Vagina (tissue), 2 donors: ENCODE measurements around the gene ACAD10. TPM values are rescaled to one million over a fixed set of nuclear protein-coding genes. Genes with fewer than 3 reads are reported as not detected.

Experiments used
- DNase-seq, 2 donors: peaks; one replicate each; pipeline ENCODE4 v3.0.0-alpha.2; 2017; ENCODE audit errors: extremely low spot score in 2 of 2
- H3K27ac ChIP-seq: fragments of 200-600 bp; sonication (generic); one replicate; pipeline ENCODE4 v1.5.1; 2019
- H3K27me3 ChIP-seq: fragments of 200-600 bp; sonication (generic); one replicate; pipeline ENCODE4 v1.5.1; 2019
- H3K36me3 ChIP-seq, 2 donors: fragments of 200-600 bp; sonication (generic); one replicate each; pipeline ENCODE4 v1.5.1; 2017 to 2019
- H3K4me1 ChIP-seq: fragments of 200-600 bp; sonication (generic); one replicate; pipeline ENCODE4 v1.5.1; 2019
- H3K4me3 ChIP-seq, 2 donors: fragments of 200-600 bp; sonication (generic); 1 replicate in 1 of 2; 2 replicates in 1 of 2; pipeline ENCODE4 v1.5.1; 2016 to 2019
- H3K9me3 ChIP-seq: fragments of 200-600 bp; sonication (generic); one replicate; pipeline ENCODE4 v1.5.1; 2019
- POLR2A ChIP-seq, 2 donors: fragments of 450-650 bp; IDR thresholded peaks; one replicate each; pipeline ENCODE4 v1.6.1; 2017; ENCODE audit warnings: antibody characterized with exemption in 2 of 2, mild to moderate bottlenecking in 2 of 2, moderate library complexity in 2 of 2
- POLR2AphosphoS5 ChIP-seq, 2 donors: sonication (generic); formaldehyde crosslinking; IDR thresholded peaks; one replicate each; pipeline ENCODE4 v1.9.0; 2017; ENCODE audit warnings: antibody characterized with exemption in 2 of 2, mild to moderate bottlenecking in 2 of 2, low read depth in 1 of 2; ENCODE audit not compliant: insufficient read depth in 1 of 2
- intact Hi-C: fragments of 100-400 bp; cut with DNase I; formaldehyde crosslinking; loops from one replicate; pipeline ENCODE4 v1.15.1; 2023
- total RNA-seq: library from RNA; depleted of rRNA; stranded (reverse); fragments of >200 nt; gene quantifications from one replicate; pipeline ENCODE4 v1.2.3, GENCODE V29; 2016
- TF ChIP-seq, protein P1 (sequence below), 3 experiments: fragments of 450-650 bp in 2 of 3; fragments of 200-600 bp in 1 of 3; sonication (generic) in 1 of 3; IDR thresholded peaks; one replicate each; pipeline ENCODE4 v1.5.1; 2017 to 2019; ENCODE audit warnings: antibody characterized with exemption in 3 of 3, mild to moderate bottlenecking in 2 of 3, moderate library complexity in 2 of 3

Gene ACAD10
- total RNA-seq, 1 donor from 2014 or later, result 26.5 TPM

DNA sequence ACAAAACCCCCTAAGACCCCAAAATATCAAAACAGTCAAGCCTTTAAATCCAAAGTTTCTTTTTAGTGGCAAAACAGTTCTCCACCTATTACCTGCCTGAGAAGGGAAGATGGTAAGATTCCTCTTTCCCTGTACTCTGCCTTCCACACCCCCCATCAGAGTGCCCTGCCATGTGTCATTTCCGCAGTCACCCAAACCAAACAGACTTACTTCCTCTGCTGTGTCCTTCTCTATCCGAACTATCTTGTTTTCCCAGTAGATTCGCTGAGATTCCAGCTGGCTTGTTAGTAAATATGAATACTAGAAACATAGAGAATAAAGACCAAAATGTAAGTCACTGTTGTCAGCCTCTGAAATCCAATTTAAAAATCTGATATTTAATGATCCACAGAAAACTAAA lies 30.5 kb upstream of the ACAD10 start:
- H3K27me3 ChIP-seq, result no peaks in the 10 kb centered on the region
- intact Hi-C loops, result no loop called here
- H3K9me3 ChIP-seq, result no peaks in the 10 kb centered on the region
- TF ChIP-seq, protein P1, sequence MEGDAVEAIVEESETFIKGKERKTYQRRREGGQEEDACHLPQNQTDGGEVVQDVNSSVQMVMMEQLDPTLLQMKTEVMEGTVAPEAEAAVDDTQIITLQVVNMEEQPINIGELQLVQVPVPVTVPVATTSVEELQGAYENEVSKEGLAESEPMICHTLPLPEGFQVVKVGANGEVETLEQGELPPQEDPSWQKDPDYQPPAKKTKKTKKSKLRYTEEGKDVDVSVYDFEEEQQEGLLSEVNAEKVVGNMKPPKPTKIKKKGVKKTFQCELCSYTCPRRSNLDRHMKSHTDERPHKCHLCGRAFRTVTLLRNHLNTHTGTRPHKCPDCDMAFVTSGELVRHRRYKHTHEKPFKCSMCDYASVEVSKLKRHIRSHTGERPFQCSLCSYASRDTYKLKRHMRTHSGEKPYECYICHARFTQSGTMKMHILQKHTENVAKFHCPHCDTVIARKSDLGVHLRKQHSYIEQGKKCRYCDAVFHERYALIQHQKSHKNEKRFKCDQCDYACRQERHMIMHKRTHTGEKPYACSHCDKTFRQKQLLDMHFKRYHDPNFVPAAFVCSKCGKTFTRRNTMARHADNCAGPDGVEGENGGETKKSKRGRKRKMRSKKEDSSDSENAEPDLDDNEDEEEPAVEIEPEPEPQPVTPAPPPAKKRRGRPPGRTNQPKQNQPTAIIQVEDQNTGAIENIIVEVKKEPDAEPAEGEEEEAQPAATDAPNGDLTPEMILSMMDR (IDR thresholded peaks at IDR 0.05), result no peak
- TF ChIP-seq POLR2AphosphoS5 (IDR thresholded peaks at IDR 0.05; ENCODE audit: insufficient read depth in 1 of 2, low read depth in 1 of 2), result no peak
- TF ChIP-seq POLR2A (IDR thresholded peaks at IDR 0.05), result no peak
- no peak overlapping the region for H3K4me3 ChIP-seq
- peaks cover 3 to 79% of the 10 kb centered on the region in 2 donors for H3K36me3 ChIP-seq
- no peaks in the 10 kb centered on the region for H3K4me1 ChIP-seq
- no peak overlapping the region for H3K27ac ChIP-seq
- DNase-seq, result no peak

DNA sequence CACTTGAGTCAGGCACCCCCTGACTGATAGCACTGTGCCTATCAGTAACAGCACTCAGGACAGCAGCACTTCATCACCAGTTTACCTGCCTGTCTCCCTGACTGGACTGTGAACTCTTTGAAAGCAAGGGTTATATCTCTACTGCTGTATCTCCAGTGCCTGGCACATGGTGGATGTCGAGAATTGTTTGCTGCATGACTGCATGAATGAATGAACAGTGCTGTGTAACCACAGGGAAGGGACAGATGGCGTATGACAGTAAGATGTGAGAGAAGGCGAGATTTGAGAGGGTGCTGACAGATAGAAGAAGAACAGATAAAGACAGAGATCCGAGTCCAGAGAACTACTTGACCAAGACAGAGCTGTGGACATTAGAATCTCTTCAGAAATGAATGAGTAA lies 29.8 kb upstream of the ACAD10 start:
- no peak overlapping the region for H3K4me3 ChIP-seq
- no peaks in the 10 kb centered on the region for H3K4me1 ChIP-seq
- H3K9me3 ChIP-seq, result no peaks in the 10 kb centered on the region
- no peaks in the 10 kb centered on the region for H3K27me3 ChIP-seq
- DNase-seq, result no peak
- TF ChIP-seq POLR2A (IDR thresholded peaks at IDR 0.05) (no peak), POLR2AphosphoS5 (IDR thresholded peaks at IDR 0.05; ENCODE audit: insufficient read depth in 1 of 2, low read depth in 1 of 2) (no peak)
- TF ChIP-seq, protein P1 (IDR thresholded peaks at IDR 0.05), result no peak
- intact Hi-C loops, result no loop called here
- no peak overlapping the region for H3K27ac ChIP-seq
- H3K36me3 ChIP-seq, result peaks cover 3 to 80% of the 10 kb centered on the region in 2 donors

DNA sequence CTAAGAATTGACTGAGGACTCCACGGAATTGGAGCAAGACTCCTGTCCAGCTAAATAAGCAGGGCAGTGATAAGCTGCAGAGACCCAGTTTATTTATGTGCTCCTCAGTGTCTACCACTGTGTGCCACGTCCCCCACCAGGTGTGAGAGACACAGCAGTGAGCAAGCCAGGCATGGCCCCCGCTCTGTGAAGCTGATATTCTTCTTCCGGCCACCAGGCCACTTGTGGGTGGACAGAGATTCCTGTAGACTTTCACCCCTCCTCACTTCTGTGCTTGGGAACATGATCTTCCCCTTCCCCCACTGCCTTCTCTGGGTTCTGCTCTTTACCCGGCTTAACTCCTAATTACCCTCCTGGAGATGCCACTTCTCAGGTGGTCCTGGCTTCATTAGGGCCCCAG lies 21.4 kb upstream of the ACAD10 start:
- H3K27ac ChIP-seq, result no peak overlapping the region
- H3K36me3 ChIP-seq, result peaks cover 0 to 53% of the 10 kb centered on the region in 2 donors
- no peak for TF ChIP-seq POLR2AphosphoS5 (IDR thresholded peaks at IDR 0.05; ENCODE audit: insufficient read depth in 1 of 2, low read depth in 1 of 2)
- TF ChIP-seq, protein P1 (IDR thresholded peaks at IDR 0.05), result no peak
- no peak for TF ChIP-seq POLR2A (IDR thresholded peaks at IDR 0.05)
- H3K4me1 ChIP-seq, result no peaks in the 10 kb centered on the region
- no peak for DNase-seq
- H3K4me3 ChIP-seq, result no peak overlapping the region
- H3K27me3 ChIP-seq, result no peaks in the 10 kb centered on the region
- H3K9me3 ChIP-seq, result no peaks in the 10 kb centered on the region
- intact Hi-C loops, result no loop called here

DNA sequence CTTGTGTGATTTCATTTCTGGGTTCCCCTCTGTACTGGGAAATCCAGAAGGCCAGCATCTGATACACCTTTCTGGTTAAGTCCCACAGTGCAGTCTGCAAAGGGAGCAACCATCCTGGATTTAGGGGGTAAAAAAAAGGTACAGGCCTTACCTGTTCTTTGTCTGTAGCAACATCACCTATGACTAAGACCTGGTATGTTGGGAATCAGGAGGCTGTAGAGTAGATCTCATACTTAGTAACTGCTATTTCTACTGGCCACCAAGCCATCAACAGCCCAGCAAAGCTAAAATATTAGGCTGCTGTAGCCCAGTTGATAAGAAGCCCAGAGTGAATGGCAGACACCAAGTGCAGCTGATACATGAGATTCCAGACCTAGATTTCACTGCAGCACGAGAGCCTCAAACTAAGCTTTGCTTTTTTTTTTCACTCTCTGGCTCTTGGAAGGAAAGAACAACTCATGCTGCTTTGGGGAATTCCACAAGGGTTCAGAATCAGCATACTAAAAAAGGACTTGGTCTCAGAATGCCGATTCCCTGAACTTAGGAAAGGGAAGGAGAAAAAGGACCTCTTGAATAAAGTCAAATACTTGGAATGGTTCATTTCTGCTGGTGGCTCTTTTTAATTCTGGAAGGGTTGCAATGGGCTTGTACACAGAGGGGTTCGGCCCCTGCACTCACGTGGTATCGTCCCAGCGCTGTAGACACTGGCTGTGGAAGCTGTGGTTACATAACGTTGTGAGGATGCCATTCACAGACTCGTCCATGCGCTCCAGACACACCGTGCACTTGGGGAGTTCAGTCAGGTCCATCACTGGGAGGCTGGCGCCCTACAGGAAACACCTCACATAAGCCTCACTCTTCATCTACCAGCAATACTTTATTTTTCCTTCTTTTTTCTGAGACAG lies 20.6 kb upstream of the ACAD10 start:
- H3K9me3 ChIP-seq, result no peaks in the 10 kb centered on the region
- H3K4me3 ChIP-seq, result no peak overlapping the region
- H3K27me3 ChIP-seq, result no peaks in the 10 kb centered on the region
- intact Hi-C loops, result no loop called here
- no peak for DNase-seq
- no peak for TF ChIP-seq POLR2AphosphoS5 (IDR thresholded peaks at IDR 0.05; ENCODE audit: insufficient read depth in 1 of 2, low read depth in 1 of 2)
- TF ChIP-seq POLR2A (IDR thresholded peaks at IDR 0.05), result no peak
- TF ChIP-seq, protein P1 (IDR thresholded peaks at IDR 0.05), result no peak
- H3K27ac ChIP-seq, result no peak overlapping the region
- peaks cover 0 to 48% of the 10 kb centered on the region in 2 donors for H3K36me3 ChIP-seq
- no peaks in the 10 kb centered on the region for H3K4me1 ChIP-seq

DNA sequence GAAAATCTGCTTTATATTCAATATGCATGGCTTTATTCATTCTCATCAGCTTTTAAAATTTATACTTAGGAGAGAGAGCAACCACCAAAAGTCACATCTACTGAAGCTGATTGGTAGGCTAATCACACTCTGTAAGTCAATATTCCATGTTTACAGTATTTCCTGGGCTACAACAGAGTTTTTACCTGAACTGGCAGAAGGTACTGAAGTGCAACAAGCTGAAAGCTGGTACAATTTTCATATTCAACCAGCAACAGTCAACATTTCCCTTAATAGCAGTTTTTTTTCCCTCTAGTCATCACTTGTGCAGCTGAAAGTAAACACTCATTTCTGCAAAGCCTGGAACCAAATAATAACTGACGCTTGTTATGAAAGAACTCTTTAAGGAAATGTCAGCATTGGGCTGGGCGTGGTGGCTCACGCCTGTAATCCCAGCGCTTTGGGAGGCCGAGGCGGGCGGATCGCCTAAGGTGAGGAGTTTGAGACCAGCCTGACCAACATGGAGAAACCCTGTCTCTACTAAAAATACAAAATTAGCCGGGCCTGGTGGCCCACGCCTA lies 13.0 kb upstream of the ACAD10 start:
- DNase-seq, result no peak
- Histone ChIP-seq H3K4me3 (no peak overlapping the region), H3K27me3 (no peaks in the 10 kb centered on the region), H3K27ac (no peak overlapping the region), H3K9me3 (no peaks in the 10 kb centered on the region), H3K36me3 (peaks cover 0 to 68% of the 10 kb centered on the region in 2 donors), H3K4me1 (no peaks in the 10 kb centered on the region)
- TF ChIP-seq POLR2AphosphoS5 (IDR thresholded peaks at IDR 0.05; ENCODE audit: insufficient read depth in 1 of 2, low read depth in 1 of 2) (no peak), POLR2A (IDR thresholded peaks at IDR 0.05) (no peak)
- TF ChIP-seq, protein P1 (IDR thresholded peaks at IDR 0.05), result no peak
- intact Hi-C loops, result no loop called here
